ENCODE results near the gene OR8B8.

DNA sequence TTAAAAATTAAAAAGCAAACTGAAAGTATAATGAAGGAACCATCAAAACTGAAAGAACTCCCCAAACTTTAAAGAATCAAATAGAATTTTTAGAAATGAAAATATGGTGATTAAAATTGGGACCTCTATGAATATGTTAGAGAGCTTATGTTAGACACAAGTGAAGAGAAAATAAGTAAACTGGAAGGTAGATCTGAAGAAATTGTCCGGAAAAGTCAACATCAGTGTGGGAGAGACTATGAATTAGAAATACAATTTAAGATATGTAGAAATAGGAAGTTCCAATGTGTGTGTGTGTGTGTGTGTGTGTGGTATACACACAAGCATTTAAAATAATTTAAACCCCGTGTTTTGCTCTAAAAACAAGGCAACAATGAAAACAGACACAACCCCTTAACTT is 15.9 kb downstream of the OR8B8 start:
- no peak for TF ChIP-seq POLR2A (IDR thresholded peaks at IDR 0.05)
- TF ChIP-seq, protein P1, sequence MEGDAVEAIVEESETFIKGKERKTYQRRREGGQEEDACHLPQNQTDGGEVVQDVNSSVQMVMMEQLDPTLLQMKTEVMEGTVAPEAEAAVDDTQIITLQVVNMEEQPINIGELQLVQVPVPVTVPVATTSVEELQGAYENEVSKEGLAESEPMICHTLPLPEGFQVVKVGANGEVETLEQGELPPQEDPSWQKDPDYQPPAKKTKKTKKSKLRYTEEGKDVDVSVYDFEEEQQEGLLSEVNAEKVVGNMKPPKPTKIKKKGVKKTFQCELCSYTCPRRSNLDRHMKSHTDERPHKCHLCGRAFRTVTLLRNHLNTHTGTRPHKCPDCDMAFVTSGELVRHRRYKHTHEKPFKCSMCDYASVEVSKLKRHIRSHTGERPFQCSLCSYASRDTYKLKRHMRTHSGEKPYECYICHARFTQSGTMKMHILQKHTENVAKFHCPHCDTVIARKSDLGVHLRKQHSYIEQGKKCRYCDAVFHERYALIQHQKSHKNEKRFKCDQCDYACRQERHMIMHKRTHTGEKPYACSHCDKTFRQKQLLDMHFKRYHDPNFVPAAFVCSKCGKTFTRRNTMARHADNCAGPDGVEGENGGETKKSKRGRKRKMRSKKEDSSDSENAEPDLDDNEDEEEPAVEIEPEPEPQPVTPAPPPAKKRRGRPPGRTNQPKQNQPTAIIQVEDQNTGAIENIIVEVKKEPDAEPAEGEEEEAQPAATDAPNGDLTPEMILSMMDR (IDR thresholded peaks at IDR 0.05), result no peak

Data from esophagus squamous epithelium (tissue), 4 donors.